NCI-H2107 (cell line): Measurements from ENCODE around the gene TBC1D26.
"Not testable (repeated sequence)": the region's sequence is repeated elsewhere in the genome, so short reads cannot be mapped to it uniquely, and the experiment has no call there.

ENCODE experiments used
- DNase-seq: peaks from one replicate; lab custom pipeline; 2025; lab: John Stamatoyannopoulos, UW

The TBC1D26 gene

GRCh38 chr17:15744074-15744676 is 12.1 kb downstream of the TBC1D26 start:
- DNase-seq = no peak

GRCh38 chr17:15744885-15745284 is 12.8 kb downstream of the TBC1D26 start:
- DNase-seq = peak; percentile 27

DNA sequence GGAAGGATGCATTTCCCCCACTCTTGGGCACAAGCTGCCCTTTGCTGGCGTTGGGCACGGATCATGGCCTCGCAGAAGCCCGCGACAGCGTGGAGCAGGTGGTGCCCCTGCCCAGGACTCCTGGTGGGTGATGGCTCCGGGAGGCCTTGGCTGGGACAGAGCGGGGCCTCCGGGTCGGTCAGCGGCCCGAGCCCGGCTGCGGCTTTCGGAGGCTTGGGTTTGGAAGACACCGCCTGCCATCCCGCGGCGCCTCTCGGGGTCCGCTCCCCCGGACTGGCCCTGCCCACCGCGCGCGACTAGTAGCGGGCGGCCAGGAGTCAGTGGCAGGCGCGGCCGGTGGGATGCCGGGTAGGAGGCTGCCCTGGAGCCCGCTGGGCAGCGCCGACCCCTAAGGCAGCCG is 17.3 kb downstream of the TBC1D26 start:
- not testable (repeated sequence) for DNase-seq

DNA sequence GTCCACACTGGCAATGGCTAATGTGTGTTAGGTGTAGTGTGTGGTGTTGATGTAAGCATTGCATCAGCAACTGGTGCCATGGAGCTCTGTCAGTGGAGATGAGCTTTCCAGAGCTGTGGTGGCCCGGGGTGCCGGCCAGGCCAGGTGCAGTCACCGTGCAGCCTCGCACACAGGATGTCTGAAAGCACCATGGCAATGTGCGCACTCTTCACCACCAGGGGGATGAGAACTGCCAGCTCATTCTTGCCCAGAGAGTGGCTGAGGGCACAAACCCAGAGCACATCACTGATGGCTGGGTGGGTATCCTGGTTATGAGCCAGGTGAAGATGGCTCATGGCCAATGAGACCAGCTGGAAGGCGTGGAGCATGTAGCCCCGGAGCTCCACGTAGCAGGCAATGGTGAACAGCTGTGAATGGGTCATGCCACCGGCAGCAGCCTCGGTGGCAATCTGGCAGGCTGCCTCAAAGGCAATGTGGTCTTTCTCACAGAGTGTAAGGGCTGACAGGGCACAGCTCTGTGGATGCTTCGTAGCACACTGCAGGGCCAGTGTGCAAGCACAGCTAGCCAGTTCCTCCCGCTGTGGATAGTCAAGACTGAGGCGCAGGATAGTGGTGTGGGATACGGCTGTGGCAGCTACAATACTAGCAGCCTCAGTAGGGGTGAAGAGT is 36.9 kb downstream of the TBC1D26 start:
- not testable (repeated sequence) for DNase-seq

- DNase-seq = not testable (repeated sequence)
Observed at GRCh38 chr17:15770679-15771078, 38.6 kb downstream of the TBC1D26 start.

DNA sequence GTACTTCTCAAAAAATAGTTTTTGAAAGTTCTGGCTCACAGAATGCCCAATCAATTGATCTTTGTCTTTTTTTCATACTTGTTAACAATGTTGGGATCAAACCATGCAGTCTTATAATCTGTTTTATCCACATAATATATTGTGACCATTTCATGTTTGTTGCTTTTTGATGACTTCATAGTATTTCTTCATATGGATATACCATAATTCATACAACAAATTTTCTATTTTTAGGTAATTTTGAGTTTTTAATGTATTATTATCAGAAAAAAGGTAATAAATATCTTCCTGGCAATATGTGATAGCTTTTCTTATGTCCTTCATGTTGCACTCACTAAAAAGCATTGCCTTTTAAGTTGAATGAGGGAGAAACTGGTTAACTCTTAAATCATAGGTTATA is 44.8 kb downstream of the TBC1D26 start:
- DNase-seq = no peak

GRCh38 chr17:15777297-15777696 is 45.2 kb downstream of the TBC1D26 start:
- DNase-seq = no peak

- DNase-seq = no peak
Observed at GRCh38 chr17:15777717-15778116, 45.6 kb downstream of the TBC1D26 start.

DNA sequence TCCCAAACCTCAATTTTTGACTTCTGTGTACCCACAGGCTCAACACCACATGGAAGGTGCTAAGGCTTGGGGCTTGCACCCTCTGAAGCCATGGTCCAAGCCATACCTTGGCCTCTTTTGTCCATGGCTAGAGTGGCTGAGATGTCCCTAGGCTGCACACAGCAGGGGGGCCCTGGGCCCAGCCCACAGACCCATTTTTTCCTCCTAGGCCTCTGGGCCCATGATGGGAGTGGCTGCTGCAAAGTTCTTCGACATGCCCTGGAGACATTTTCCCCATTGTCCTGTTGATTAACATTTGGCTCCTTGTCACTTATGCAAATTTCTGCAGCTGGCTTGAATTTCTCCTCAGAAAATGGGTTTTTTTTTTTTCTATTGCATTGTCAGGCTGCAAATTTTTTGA is 47.0 kb downstream of the TBC1D26 start:
- no peak for DNase-seq

GRCh38 chr17:15780188-15780587 is 48.1 kb downstream of the TBC1D26 start:
- no peak for DNase-seq

- DNase-seq = no peak
Observed at GRCh38 chr17:15782866-15783265, 50.8 kb downstream of the TBC1D26 start.

- DNase-seq = no peak
Observed at GRCh38 chr17:15783461-15783860, 51.4 kb downstream of the TBC1D26 start.

DNA sequence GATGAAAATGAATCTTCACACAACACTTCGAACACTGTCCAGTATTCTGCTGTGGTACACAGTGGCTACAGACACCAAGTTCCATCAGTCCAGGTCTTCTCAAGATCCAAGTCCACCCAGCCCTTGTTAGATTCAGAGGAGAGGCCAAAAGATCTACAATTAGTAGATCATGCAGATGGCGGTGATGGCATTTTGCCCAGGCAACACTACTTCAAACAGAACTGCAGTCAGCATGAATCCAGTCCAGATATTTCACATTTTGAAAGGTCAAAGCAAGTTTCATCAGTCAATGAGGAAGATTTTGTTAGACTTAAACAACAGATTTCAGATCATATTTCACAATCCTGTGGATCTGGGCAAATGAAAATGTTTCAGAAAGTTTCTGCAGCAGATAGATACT is 52.3 kb downstream of the TBC1D26 start:
- DNase-seq = not testable (repeated sequence)

DNA sequence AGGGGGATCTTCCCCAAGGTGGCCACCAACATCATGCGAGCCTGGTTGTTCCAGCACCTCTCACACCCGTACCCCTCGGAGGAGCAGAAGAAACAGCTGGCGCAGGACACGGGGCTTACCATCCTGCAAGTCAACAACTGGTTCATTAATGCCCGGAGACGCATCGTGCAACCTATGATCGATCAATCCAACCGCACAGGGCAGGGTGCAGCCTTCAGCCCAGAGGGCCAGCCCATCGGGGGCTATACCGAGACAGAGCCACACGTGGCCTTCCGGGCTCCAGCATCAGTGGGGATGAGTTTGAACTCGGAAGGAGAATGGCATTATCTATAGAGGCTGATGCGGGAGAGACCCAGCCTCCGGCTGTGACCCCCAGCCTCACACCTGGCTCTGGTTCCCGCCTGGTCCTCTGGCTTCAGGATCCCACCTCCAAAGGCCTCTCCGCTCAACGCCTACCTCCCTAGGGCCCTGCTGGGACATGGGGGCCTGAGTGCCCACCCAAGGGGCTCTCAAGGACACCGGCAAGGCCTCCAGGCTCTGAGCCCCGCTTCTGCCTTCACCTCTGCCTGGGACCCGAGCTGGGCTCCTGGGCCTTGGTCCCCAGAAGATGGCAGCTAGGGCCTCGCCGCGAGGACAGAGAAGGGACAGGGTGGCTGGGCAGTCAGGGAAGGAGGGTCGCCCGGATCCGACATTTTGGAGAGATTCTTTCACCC is 55.4 kb downstream of the TBC1D26 start:
- DNase-seq = not testable (repeated sequence)

GRCh38 chr17:15788365-15788764 is 56.3 kb downstream of the TBC1D26 start:
- not testable (repeated sequence) for DNase-seq
